Uterus (tissue), 2 donors: ENCODE data around the gene OR5H2.

Experiments
- CTCF ChIP-seq, 4 experiments: fragments of 200-600 bp in 2 of 4; fragments of 450-650 bp in 2 of 4; sonication (generic) in 2 of 4; IDR thresholded peaks; one replicate each; pipeline ENCODE4 v1.5.1; 2016 to 2019; ENCODE audit warnings: antibody characterized with exemption in 4 of 4, mild to moderate bottlenecking in 2 of 4, moderate library complexity in 1 of 4
- POLR2A ChIP-seq, 2 donors: fragments of 450-650 bp; IDR thresholded peaks; one replicate each; pipeline ENCODE4 v1.6.1; 2016; ENCODE audit warnings: antibody characterized with exemption in 2 of 2, mild to moderate bottlenecking in 1 of 2, moderate library complexity in 1 of 2

- TF ChIP-seq CTCF (IDR thresholded peaks at IDR 0.05), result no peak
- no peak for TF ChIP-seq POLR2A (IDR thresholded peaks at IDR 0.05)
These were observed 49.0 kb downstream of the OR5H2 start for GRCh38 chr3:98331329-98331728.
